ENCODE results near the gene PLXNB2. TPM values are rescaled to one million over a fixed set of nuclear protein-coding genes. Genes with fewer than 3 reads are reported as not detected.

PLXNB2 gene
- total RNA-seq, 1 experiment from 2014 or later: 227 TPM

DNA sequence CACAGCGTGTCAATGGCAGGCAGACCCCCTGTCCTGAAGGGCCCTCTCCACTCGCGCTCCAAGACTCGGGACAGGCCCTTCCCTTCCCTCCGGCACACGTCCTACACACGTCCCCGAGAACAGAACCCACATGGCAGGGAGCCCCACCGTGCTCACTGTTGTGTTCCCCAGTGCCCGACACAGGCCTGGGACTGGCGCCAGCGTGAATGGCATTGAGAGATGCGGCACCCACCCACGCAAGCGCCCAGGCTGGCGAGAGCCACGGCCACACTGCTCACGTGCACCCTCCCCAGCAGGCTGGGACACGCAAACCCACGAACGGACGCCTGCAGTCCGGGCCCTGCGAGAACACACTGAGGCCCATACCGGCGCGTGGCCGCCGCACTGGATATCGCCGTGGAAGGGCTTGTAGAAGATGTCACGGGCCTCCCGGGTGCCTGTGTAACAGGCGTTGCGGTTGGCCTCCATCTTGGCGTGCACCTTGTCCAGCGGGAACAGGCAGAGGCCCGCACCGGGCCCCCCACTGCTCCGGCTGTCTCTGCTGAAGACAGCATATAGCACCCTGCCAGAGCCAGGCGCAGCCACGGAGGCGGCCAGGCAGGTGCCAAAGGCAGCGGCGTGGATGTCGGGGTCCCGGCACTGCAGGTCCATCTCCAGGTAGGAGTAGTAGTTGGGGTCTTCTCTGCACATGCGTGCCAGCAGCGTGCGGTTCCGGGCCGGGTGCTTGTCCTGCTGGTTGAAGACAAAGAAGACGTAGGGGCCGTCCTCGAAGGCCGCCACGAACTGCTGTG lies 18.1 kb downstream of the PLXNB2 start:
- in situ Hi-C loops (cut with HindIII; ENCODE audit: low pct_unique_long_range_greater_than_20kb, low sequenced_read_pairs) (no loop called here), intact Hi-C loops (cut with micrococcal nuclease; ENCODE audit: unreplicated experiment) (no loop called here)
- H3K9me3 ChIP-seq (ENCODE audit: control insufficient read depth, insufficient read depth, low read depth, low read length): no peaks in the 10 kb centered on the region
- DNase-seq (ENCODE audit: low read depth, low spot score) (no peak), ATAC-seq (no peak)
- POLR2A ChIA-PET: no interaction called here
- no peaks in the 10 kb centered on the region; the same call in 1 of the 2 replicates for H3K36me3 ChIP-seq (ENCODE audit: control insufficient read depth, insufficient read depth, low read length)
- peaks cover 15% of the 10 kb centered on the region for H3K4me1 ChIP-seq (ENCODE audit: control insufficient read depth, insufficient read depth, low read length)
- TF ChIP-seq POLR2AphosphoS5 (IDR thresholded peaks at IDR 0.05; ENCODE audit: low read depth, low read length): no peak
- TF ChIP-seq, protein P1, sequence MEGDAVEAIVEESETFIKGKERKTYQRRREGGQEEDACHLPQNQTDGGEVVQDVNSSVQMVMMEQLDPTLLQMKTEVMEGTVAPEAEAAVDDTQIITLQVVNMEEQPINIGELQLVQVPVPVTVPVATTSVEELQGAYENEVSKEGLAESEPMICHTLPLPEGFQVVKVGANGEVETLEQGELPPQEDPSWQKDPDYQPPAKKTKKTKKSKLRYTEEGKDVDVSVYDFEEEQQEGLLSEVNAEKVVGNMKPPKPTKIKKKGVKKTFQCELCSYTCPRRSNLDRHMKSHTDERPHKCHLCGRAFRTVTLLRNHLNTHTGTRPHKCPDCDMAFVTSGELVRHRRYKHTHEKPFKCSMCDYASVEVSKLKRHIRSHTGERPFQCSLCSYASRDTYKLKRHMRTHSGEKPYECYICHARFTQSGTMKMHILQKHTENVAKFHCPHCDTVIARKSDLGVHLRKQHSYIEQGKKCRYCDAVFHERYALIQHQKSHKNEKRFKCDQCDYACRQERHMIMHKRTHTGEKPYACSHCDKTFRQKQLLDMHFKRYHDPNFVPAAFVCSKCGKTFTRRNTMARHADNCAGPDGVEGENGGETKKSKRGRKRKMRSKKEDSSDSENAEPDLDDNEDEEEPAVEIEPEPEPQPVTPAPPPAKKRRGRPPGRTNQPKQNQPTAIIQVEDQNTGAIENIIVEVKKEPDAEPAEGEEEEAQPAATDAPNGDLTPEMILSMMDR (IDR thresholded peaks at IDR 0.05): no peak
- TF ChIP-seq, protein P2, sequence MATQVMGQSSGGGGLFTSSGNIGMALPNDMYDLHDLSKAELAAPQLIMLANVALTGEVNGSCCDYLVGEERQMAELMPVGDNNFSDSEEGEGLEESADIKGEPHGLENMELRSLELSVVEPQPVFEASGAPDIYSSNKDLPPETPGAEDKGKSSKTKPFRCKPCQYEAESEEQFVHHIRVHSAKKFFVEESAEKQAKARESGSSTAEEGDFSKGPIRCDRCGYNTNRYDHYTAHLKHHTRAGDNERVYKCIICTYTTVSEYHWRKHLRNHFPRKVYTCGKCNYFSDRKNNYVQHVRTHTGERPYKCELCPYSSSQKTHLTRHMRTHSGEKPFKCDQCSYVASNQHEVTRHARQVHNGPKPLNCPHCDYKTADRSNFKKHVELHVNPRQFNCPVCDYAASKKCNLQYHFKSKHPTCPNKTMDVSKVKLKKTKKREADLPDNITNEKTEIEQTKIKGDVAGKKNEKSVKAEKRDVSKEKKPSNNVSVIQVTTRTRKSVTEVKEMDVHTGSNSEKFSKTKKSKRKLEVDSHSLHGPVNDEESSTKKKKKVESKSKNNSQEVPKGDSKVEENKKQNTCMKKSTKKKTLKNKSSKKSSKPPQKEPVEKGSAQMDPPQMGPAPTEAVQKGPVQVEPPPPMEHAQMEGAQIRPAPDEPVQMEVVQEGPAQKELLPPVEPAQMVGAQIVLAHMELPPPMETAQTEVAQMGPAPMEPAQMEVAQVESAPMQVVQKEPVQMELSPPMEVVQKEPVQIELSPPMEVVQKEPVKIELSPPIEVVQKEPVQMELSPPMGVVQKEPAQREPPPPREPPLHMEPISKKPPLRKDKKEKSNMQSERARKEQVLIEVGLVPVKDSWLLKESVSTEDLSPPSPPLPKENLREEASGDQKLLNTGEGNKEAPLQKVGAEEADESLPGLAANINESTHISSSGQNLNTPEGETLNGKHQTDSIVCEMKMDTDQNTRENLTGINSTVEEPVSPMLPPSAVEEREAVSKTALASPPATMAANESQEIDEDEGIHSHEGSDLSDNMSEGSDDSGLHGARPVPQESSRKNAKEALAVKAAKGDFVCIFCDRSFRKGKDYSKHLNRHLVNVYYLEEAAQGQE (IDR thresholded peaks at IDR 0.05; ENCODE audit: insufficient read depth in 1 of 2, low read depth in 2 of 2, low read length in 1 of 2): no peak
- H3K4me3 ChIP-seq (ENCODE audit: low read depth in 2 of 2, low read length in 2 of 2): no peak overlapping the region
- H3K27me3 ChIP-seq (ENCODE audit: control insufficient read depth, insufficient read depth, low read length): no peaks in the 10 kb centered on the region
- BruUV-seq (replicated peaks): no TSS peak
- CTCF ChIA-PET: no interaction called here
- H3K27ac ChIP-seq (ENCODE audit: low read length): no peak overlapping the region

DNA sequence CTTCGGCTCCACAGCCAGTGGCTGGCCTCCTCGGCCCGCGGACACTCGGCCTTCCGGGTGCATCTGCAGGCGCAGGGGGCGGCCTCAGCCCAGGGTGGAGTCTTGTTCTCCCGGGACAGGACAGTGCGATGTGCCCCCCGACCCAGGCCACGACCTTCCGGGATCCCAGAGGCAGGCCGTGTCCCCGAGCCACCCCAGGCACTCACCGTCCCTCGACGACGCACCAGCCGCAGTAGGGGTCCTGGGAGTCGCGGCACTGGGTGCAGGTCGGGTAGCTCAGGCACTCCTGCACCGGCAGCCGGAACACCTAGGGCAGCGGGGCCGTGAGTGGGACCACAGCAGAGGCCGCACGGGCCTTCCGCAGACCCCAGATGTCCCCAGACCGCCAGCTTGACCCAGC lies 19.7 kb downstream of the PLXNB2 start:
- Histone ChIP-seq H3K27me3 (ENCODE audit: control insufficient read depth, insufficient read depth, low read length) (no peaks in the 10 kb centered on the region), H3K4me1 (ENCODE audit: control insufficient read depth, insufficient read depth, low read length) (peaks cover 5% of the 10 kb centered on the region; the same call in 1 of the 2 replicates), H3K27ac (ENCODE audit: low read length) (no peak overlapping the region), H3K4me3 (ENCODE audit: low read depth in 2 of 2, low read length in 2 of 2) (no peak overlapping the region), H3K36me3 (ENCODE audit: control insufficient read depth, insufficient read depth, low read length) (no peaks in the 10 kb centered on the region; the same call in 1 of the 2 replicates), H3K9me3 (ENCODE audit: control insufficient read depth, insufficient read depth, low read depth, low read length) (no peaks in the 10 kb centered on the region)
- intact Hi-C loops (cut with micrococcal nuclease; ENCODE audit: unreplicated experiment) (no loop called here), in situ Hi-C loops (cut with HindIII; ENCODE audit: low pct_unique_long_range_greater_than_20kb, low sequenced_read_pairs) (no loop called here)
- no TSS peak for BruUV-seq (replicated peaks)
- ChIA-PET CTCF (interaction anchor here (0.5 kb wide), 1 partner anchor 16 kb away, joined by 3 read pairs; no protein-coding TSS in a partner anchor), POLR2A (no interaction called here)
- ATAC-seq (no peak), DNase-seq (ENCODE audit: low read depth, low spot score) (no peak)
- TF ChIP-seq SIN3A (IDR thresholded peaks at IDR 0.05; ENCODE audit: borderline replicate concordance, insufficient read depth, low read depth, low read length): no peak
- no peak for TF ChIP-seq POLR2AphosphoS5 (IDR thresholded peaks at IDR 0.05; ENCODE audit: low read depth, low read length)
- TF ChIP-seq, protein P2 (IDR thresholded peaks at IDR 0.05; ENCODE audit: insufficient read depth in 1 of 2, low read depth in 2 of 2, low read length in 1 of 2): no peak
- no peak for TF ChIP-seq TCF7L2 (IDR thresholded peaks at IDR 0.05; ENCODE audit: low read depth, low read length)
- TF ChIP-seq, protein P1 (IDR thresholded peaks at IDR 0.05): no peak

Measured in Panc1 (cell line).